Right atrium auricular region (tissue), 2 donors: ENCODE data around the gene PDE6B. TPM values are rescaled to one million over a fixed set of nuclear protein-coding genes. Genes with fewer than 3 reads are reported as not detected.
"Not testable (repeated sequence)": the region's sequence is repeated elsewhere in the genome, so short reads cannot be mapped to it uniquely, and the experiment has no call there.

Source experiments
- DNase-seq: peaks from one replicate; pipeline ENCODE4 v3.0.0-alpha.2; 2019; ENCODE audit warnings: low spot score
- H3K27ac ChIP-seq, 2 donors: fragments of 200-600 bp; sonication (generic); 1 replicate in 1 of 2; 2 replicates in 1 of 2; pipeline ENCODE4 v1.5.1; 2016 to 2019
- H3K27me3 ChIP-seq, 2 donors: fragments of 200-600 bp; sonication (generic); one replicate each; pipeline versions ENCODE4 v1.5.1 to v1.6.0; 2017 to 2019
- H3K36me3 ChIP-seq: fragments of 200-600 bp; sonication (generic); one replicate; pipeline ENCODE4 v1.5.1; 2016
- H3K4me1 ChIP-seq, 2 donors: fragments of 200-600 bp; sonication (generic); one replicate each; pipeline versions ENCODE4 v1.5.1 to v1.6.0; 2017 to 2019
- H3K4me3 ChIP-seq, 2 donors: fragments of 200-600 bp; sonication (generic); 1 replicate in 1 of 2; 2 replicates in 1 of 2; pipeline ENCODE4 v1.5.1; 2017 to 2019; ENCODE audit warnings: mild to moderate bottlenecking in 1 of 2, moderate library complexity in 1 of 2
- H3K9me3 ChIP-seq, 2 donors: fragments of 200-600 bp; sonication (generic); one replicate each; pipeline ENCODE4 v1.5.1; 2019
- total RNA-seq, 2 donors: library from RNA; depleted of rRNA; stranded (reverse); fragments of >200 nt; gene quantifications; one replicate each; pipeline ENCODE4 v1.1.0, GENCODE V29; 2016
- TF ChIP-seq, protein P1 (sequence below), 2 donors: fragments of 200-600 bp; sonication (generic); IDR thresholded peaks; one replicate each; pipeline ENCODE4 v1.5.1; 2019; ENCODE audit warnings: antibody characterized with exemption in 2 of 2

PDE6B gene
- total RNA-seq, 2 donors from 2014 or later, result 2.3 to 4.6 TPM

DNA sequence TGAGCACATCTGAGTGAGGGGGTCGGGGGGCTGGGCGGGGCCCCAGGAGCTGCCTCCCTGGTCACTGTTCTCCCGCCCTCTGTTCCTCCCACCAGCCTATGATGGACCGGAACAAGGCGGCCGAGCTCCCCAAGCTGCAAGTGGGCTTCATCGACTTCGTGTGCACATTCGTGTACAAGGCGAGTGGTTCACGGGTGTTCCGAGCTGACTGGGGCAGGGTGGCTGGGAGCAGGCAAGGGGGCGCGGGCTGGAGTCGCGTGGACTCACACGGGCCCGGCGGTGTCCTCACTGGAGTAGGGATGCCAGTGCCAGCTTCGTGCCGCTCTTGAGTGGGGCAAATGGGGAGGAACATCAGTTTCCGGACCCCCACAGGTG, 41.0 kb downstream of the PDE6B start:
- TF ChIP-seq, protein P1, sequence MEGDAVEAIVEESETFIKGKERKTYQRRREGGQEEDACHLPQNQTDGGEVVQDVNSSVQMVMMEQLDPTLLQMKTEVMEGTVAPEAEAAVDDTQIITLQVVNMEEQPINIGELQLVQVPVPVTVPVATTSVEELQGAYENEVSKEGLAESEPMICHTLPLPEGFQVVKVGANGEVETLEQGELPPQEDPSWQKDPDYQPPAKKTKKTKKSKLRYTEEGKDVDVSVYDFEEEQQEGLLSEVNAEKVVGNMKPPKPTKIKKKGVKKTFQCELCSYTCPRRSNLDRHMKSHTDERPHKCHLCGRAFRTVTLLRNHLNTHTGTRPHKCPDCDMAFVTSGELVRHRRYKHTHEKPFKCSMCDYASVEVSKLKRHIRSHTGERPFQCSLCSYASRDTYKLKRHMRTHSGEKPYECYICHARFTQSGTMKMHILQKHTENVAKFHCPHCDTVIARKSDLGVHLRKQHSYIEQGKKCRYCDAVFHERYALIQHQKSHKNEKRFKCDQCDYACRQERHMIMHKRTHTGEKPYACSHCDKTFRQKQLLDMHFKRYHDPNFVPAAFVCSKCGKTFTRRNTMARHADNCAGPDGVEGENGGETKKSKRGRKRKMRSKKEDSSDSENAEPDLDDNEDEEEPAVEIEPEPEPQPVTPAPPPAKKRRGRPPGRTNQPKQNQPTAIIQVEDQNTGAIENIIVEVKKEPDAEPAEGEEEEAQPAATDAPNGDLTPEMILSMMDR (IDR thresholded peaks at IDR 0.05), result no peak
- Histone ChIP-seq H3K27ac (no peak overlapping the region), H3K4me1 (peaks cover 0 to 18% of the 10 kb centered on the region in 2 donors), H3K9me3 (no peaks in the 10 kb centered on the region), H3K27me3 (no peaks in the 10 kb centered on the region), H3K4me3 (no peak overlapping the region), H3K36me3 (peaks cover 8% of the 10 kb centered on the region)
- no peak for DNase-seq

DNA sequence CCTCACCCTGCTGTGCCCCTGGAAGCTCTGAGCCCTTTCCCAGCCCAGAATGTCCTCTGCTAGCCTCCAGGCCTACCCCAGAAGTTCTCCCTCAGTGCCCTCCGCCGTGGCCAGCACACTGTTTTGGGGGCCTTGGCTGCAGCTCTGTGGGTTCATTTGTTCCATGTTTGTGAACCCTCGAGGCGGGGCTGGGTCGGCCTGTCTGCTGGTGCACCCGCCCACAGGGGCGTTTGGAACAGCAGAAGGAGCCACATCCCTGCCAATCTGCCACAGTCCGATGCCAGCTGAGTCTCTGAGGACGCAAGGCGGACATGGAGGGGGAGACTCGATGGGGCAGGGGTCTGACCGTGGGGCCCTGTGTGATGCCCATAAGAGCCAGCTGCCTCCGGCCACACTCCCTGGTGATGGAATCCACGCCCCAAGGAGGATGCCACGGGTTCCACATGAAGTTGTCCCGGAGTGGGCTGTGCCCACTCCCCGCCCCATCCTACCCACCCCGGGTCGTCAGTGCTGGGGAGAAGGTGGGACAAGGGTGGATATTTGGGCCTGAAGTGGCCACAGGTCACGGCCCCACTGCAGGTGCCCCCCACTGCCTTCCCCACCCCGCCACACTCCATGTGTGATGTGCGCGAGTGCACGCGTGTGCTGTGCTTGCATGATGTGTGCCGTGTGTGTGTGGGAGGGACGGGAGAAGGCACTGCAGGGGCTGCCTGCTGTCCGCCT, 41.6 kb downstream of the PDE6B start:
- TF ChIP-seq, protein P1 (IDR thresholded peaks at IDR 0.05), result no peak
- peaks cover 0 to 18% of the 10 kb centered on the region in 2 donors for H3K4me1 ChIP-seq
- no peak for DNase-seq
- peaks cover 14% of the 10 kb centered on the region for H3K36me3 ChIP-seq
- H3K27ac ChIP-seq, result no peak overlapping the region
- no peak overlapping the region for H3K4me3 ChIP-seq
- no peaks in the 10 kb centered on the region for H3K9me3 ChIP-seq
- no peaks in the 10 kb centered on the region for H3K27me3 ChIP-seq

DNA sequence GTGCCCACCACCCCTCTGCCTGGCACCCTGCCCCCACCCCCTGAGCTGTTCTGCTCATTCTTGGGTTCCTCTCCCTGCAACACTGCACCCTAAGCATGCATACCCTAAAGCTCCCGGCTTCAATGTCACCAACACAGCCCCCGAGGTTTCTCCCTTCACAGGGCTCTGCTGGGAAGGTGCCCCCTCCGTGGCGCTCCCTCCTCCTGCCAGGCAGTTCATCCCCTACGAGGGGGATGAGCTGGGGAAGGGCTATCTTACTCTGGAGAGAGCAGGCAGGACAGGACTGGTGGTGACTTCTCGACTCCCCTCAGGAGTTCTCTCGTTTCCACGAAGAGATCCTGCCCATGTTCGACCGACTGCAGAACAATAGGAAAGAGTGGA, 42.2 kb downstream of the PDE6B start:
- H3K4me3 ChIP-seq, result no peak overlapping the region
- H3K27me3 ChIP-seq, result no peaks in the 10 kb centered on the region
- H3K9me3 ChIP-seq, result no peaks in the 10 kb centered on the region
- no peak for DNase-seq
- H3K36me3 ChIP-seq, result peaks cover 18% of the 10 kb centered on the region
- TF ChIP-seq, protein P1 (IDR thresholded peaks at IDR 0.05), result no peak
- H3K4me1 ChIP-seq, result peaks cover 0 to 18% of the 10 kb centered on the region in 2 donors
- no peak overlapping the region for H3K27ac ChIP-seq

DNA sequence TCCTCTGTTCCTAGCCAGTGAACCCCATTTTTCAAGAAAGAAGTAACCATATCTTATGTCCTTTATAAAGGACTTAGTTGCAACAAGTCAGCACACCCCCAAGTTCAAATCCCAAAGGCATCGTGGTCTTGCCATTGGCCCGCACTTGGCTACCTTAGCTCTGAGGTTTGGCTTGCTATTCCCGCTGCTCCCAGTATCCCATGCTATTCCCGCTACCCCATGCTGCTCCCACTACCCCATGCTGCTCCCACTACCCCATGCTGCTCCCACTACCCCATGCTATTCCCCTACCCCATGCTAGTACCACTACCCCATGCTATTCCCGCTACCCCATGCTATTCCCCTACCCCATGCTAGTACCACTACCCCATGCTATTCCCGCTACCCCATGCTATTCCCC, 42.8 kb downstream of the PDE6B start:
- H3K27me3 ChIP-seq, H3K9me3 ChIP-seq, H3K4me3 ChIP-seq, H3K27ac ChIP-seq, DNase-seq: not testable (repeated sequence)
- Histone ChIP-seq H3K4me1 (peaks cover 0 to 21% of the 10 kb centered on the region in 2 donors), H3K36me3 (peaks cover 22% of the 10 kb centered on the region)

DNA sequence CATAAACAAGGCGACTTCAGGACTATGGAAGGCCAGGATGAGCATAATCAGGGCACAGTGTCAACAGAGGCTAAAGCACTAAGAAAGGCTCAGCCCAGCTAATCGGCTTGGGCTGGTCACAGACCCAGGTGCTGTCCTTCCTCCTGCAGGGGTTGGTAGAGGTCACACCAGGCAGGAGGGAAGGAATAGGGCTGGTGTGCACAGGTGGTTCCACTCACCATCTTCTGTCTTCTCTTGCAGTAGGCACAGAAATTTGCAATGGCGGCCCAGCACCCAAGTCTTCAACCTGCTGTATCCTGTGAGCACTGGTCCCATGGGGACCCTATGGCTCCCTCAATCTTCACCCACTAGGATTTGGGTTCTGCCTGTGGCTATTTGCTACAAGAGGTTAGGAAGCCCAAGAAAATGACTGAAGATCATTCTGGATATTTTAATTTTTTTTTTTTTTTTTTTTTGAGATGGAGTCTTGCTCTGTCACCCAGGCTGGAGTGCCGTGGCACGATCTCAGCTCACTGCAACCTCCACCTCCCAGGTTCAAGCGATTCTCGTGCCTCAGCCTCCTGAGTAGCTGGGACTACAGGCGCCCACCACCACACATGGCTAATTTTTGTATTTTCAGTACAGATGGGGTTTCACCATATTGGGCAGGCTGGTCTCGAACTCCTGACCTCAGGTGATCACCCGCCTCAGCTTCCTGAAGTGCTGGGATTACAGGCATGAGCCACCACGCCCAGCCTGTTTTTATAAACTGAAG, 44.6 kb downstream of the PDE6B start:
- H3K9me3 ChIP-seq, H3K27ac ChIP-seq, DNase-seq, H3K27me3 ChIP-seq, H3K4me3 ChIP-seq: not testable (repeated sequence)
- peaks cover 22% of the 10 kb centered on the region for H3K36me3 ChIP-seq
- H3K4me1 ChIP-seq, result peaks cover 0 to 15% of the 10 kb centered on the region in 2 donors

DNA sequence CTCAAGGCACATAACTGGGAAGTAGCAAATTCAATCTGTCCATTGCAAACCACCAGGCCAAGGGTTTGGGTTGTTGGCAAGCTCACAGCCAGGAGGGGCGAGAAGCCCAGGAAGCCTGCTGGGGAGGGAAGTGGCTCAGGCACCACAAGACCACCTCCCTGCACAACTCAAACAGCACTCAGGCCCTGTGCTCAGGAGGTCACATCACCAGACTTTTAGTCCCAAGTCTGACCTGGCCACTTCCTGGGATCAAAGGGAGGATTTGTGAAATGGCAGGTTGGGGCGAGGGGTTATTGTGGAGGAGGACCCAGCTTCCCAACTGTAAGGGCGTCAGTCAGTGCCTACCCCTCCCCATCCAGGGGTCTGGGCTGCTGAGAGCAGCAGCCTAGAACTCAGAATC, 46.4 kb downstream of the PDE6B start:
- Histone ChIP-seq H3K4me3 (no peak overlapping the region), H3K4me1 (peaks cover 0 to 31% of the 10 kb centered on the region in 2 donors), H3K27ac (no peak overlapping the region), H3K36me3 (peaks cover 22% of the 10 kb centered on the region), H3K27me3 (no peaks in the 10 kb centered on the region), H3K9me3 (no peaks in the 10 kb centered on the region)
- DNase-seq, result no peak
- TF ChIP-seq, protein P1 (IDR thresholded peaks at IDR 0.05), result no peak
